KOPT-K1 (cell line): ENCODE results near the gene CTIF.

ENCODE experiments used
- H3K27ac ChIP-seq: fragments of 200-600 bp; sonication (generic); 2 replicates; pipeline ENCODE4 v1.5.1; 2016; ENCODE audit warnings: antibody characterized with exemption, mild to moderate bottlenecking, low read depth, low read length; ENCODE audit not compliant: poor library complexity, severe bottlenecking
- H3K36me3 ChIP-seq: fragments of 200-600 bp; sonication (generic); 2 replicates; pipeline ENCODE4 v1.5.1; 2017; ENCODE audit warnings: antibody characterized with exemption, mild to moderate bottlenecking, low read length, moderate library complexity; ENCODE audit not compliant: insufficient read depth
- H3K9me3 ChIP-seq: fragments of 200-600 bp; sonication (generic); 2 replicates; pipeline ENCODE4 v1.5.1; 2017; ENCODE audit warnings: antibody characterized with exemption, low read length, mild to moderate bottlenecking; ENCODE audit not compliant: insufficient read depth, poor library complexity, severe bottlenecking

Gene CTIF

DNA sequence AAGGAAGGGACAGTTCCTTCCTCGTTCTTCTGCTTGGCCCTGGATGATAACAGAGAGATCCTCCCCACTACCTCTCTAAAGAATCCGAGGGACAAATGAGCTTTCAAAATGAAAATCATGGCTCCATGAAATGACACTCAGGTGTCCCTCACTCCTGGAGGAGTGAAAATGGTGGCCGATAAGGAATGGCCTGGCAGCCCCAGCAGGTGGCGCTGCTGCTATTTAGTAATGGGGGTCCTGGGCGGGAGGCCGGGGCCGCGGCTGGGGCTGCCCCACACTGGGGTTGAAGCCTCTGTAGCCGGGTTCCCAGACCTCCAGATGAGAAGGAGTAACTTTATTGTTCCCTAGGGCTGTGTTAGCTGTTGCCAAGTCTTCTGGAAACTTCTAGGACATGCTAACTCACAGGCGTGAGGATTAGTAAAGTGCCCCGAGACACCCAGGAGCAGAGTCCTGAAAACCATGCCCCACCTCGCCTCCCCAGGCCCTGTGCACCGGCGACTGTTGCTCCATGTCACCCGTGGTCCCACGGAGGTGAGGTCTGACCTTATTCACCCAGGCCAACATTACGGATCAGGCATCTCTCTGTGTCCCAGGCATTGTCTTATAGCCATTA is 138.0 kb downstream of the CTIF start:
- Histone ChIP-seq H3K9me3 (no peaks in the 10 kb centered on the region), H3K27ac (no peak overlapping the region)

DNA sequence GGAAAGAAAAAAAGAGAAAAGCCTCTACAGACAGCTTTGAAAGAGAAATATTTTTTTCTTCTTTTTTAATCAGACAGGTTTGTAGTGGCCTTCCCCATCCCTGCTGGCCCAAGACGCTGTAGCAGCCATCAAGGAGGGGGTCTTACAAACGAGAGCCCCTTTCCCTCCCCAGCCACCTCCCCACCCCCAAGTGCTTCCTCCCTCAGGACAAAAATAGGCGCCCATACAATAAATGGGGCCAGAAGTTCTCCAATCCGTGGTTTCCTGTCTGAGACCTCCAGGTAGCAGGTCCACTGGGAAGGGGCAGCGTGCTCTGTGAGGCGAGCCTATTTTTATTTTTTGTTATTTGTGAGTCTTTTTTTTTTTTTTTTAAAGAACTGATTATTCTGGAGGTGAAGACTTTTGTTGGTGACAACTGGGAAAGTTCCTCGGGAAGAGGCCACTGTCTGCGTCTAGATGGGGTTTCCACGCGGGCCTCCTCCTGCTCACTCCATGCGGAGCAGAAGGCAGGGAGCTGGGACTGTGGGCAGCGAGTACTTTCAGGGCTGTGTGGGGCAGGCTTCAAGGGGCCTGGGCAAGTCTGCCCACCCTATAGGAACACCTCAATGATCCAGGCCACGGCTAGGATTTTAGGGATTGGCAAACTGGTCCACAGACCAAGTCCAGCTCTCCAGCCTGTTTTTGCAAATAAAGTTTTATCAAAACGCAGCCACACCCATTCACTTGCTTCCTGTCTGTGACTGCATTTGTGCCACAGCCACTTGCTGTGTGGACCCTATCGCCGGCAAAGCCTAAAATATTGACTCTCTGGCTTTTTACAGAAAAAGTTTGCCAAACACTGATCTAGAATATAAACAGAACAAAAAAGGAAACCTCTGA is 139.6 kb downstream of the CTIF start:
- H3K9me3 ChIP-seq: no peaks in the 10 kb centered on the region
- no peaks in the 10 kb centered on the region for H3K36me3 ChIP-seq
- no peak overlapping the region for H3K27ac ChIP-seq

More for the DNA sequence above, 138.0 kb downstream of the CTIF start:
- H3K36me3 ChIP-seq: no peaks in the 10 kb centered on the region

DNA sequence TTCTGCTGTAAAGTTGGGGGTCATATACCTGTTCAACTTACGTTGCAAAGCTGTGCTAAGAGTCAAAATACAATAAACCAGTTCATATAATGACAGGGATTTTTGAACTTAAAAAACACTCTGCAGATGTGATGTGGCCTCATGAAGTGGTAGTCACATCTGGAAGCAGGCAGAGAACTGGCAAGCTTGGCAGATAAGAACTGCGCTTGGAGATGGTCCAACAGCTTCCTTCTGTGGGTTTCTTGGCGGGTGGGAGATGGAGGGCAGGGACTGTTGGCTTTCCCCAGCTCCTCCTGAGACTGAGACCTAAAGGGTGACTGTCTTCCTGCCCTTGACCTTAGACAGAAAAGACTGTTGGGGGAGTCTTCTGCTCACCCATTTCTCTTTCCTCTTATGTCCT is 140.4 kb downstream of the CTIF start:
- Histone ChIP-seq H3K9me3 (no peaks in the 10 kb centered on the region), H3K27ac (no peak overlapping the region), H3K36me3 (no peaks in the 10 kb centered on the region)

DNA sequence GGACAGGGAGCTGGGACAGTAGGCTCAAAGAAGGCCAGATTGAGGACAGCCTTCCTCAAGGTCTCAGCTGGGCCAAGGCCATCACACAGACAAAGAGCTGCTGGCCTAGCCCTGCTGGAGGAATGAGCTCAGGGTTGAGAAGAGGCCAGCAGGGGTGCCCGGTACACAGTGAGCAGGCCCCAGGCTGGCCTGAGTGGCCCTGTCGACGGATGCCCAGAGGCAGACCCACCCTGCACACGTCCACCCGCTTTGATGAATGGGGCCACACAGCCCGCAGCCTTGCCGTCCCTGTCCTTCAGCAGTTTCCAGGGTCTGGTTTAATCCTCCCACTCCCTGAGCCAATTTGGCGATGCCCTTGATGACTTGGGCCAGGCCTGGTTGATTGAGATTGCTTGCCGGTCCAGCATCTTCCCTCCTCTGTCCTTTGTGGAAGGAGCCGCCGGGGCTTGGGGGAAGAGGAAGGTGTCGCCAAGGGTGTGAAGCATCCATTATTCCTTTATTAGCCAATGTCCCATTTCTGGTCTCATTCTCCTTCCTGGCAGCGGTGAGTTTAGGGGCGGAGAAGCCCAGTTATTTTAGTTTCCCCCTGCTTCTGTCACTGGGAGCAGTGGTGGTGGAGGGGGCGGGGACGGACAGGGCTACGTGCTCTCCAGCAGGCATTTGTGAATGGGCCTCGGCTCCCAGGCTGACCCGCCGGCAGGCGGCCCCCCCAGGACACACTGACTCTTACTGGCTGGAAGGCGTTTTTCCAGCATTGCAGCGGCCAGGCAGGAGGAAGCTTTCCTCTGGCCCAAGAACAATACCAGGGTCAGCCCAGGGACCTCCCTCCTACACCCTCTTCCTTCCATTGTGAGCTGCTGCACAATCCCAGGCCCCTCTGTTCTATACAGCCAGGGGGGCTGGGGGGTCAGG is 141.8 kb downstream of the CTIF start:
- Histone ChIP-seq H3K9me3 (no peaks in the 10 kb centered on the region), H3K36me3 (no peaks in the 10 kb centered on the region), H3K27ac (no peak overlapping the region)

DNA sequence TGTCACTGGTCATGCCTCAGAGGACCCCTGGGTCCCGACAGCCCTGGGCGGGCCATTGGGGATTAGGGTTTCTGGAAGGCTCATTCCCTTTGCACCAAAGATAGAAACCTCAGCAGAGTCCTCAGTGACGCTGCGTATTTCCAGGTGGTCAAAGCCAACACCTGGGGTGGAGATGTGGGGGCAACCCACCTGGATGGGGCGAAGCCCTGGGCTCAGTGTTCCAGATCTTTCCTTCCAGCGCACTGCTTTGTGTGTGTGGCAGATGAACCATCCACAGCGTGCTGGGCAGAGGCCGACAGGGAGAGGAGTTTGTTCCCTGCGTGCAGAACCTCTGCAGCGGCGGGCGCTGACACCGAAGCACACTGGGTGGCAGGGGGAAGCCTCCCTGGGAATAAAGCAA is 143.9 kb downstream of the CTIF start:
- Histone ChIP-seq H3K9me3 (no peaks in the 10 kb centered on the region), H3K27ac (no peak overlapping the region), H3K36me3 (no peaks in the 10 kb centered on the region)

DNA sequence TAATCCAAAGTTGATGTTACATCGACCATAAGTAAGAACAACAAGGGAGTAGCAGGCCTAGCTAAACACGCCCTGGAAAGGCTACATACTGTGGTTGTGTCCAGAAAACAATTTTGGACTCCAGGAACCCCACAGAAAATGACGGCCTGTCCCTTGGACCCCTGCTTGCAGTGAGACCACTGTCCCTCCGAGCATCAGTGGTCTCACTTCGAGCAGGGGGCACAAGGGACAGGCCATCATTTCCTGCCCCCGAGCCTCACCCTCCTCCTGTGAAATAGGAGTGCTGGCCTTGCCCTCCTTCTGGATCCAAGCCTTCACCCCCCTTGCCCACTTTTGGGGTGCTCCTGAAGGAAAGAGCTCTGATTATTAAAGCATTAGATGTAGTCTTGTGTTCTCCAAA is 144.4 kb downstream of the CTIF start:
- H3K9me3 ChIP-seq: no peaks in the 10 kb centered on the region
- no peak overlapping the region for H3K27ac ChIP-seq
- H3K36me3 ChIP-seq: no peaks in the 10 kb centered on the region

DNA sequence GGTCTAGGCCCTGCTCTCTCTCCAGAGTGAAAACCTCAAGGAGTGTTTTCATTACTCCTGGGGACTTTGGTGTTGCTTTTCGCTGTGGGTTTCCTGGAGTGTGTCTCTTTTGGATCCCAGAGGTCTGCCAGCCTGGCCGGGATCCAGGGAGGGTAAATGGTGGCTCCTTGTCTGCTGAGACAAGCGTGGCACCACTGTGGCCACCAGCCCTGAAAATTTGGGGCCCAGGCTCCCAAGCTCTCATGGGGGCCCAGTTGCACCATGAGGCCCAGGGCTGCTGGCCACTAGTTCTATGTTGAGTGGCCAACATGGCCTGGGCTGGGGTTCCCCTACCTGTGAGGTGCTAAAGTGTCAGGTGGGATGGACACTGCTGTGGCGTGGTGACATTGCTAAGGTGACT is 144.8 kb downstream of the CTIF start:
- Histone ChIP-seq H3K9me3 (no peaks in the 10 kb centered on the region), H3K36me3 (no peaks in the 10 kb centered on the region), H3K27ac (no peak overlapping the region)

DNA sequence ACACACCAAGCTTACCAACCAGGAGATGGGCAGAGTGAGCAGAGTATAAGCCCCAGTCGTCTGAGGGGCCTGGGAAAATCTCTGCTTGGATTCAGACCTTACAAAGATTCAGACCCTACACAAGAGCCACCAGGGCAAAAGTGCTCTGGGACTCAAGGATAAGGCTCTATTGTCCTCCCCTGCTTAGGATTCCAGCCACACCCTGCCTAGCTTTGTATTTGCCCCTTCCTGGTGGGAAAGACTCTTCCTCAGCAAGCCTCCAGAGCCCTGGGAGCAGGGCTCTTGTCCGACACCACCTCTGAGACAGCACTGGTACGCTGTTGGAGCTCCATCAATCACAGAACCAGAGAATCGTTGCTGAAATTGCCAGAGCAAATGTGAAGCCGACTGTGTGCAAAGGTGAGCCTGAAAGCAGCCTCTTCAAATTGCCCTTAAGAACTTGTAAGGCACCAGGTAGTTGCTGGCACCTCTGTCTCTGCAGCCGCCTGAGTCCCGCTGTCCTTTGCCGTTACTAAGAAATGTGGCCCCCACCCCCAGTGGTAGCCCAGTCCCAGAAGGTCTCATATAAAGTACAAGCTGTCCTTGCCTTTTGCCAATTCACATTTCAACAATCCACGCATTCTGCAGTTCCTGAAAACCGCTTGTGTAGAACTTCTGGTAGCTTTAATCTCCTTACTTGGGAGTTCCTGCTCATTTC is 148.7 kb downstream of the CTIF start:
- Histone ChIP-seq H3K9me3 (no peaks in the 10 kb centered on the region), H3K27ac (no peak overlapping the region), H3K36me3 (no peaks in the 10 kb centered on the region)

DNA sequence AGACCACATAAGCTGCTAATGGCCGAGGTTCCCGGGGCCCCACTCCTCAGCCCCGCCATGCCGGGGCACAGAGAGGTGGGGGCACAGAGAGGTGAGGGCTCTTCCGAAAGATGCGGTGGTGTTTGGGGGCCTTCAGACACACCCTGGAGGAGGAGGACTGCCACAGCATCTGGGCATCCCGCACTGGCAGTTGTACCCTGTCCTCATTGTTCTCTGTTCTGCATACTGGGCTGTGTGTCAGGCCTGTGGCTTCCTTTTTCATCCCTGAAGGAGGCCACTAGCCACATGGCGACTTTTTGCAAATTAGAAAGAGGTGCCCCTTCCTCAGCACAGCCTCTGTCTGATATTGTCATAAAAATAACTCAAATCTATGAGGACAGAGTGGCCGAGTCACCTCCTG is 150.1 kb downstream of the CTIF start:
- Histone ChIP-seq H3K36me3 (no peaks in the 10 kb centered on the region), H3K9me3 (no peaks in the 10 kb centered on the region), H3K27ac (no peak overlapping the region)

DNA sequence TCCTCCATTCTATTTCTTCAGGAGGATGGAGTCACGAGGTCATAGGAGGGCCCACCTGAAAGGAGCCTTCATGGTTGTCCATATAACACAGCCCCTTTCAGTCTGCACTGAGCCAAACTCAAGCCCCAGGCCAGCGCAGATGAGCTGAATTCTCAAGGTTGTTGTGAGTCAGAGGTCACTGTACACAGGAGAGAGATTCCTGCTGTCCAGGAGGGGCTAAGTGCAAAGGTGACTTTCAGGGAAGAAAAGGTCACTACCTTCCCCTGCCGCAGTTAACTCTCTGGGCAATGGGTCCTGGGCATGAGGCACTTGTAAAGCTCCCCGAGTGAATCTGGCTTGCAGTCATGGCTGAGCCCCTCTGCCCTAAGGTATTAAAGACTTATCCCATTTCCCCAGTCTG is 150.7 kb downstream of the CTIF start:
- H3K36me3 ChIP-seq: no peaks in the 10 kb centered on the region

DNA sequence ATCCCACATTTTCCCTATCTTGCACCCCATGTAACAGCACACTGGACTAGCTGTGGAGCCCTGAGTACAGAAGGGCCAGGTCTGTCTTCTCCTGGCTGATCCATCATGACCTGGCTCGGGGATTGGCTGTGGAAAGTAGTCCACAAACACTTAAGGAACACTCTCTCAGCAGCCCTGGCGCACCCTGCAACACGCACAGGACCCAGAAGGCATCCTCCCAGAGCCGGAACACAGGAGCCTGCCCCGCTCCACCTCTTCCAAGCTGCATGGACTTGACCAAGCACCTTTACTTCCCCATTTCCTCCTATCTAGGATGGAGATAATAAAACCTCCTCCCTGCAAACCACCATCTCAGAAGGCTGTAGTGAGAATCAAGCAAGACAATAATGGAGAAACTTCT is 151.7 kb downstream of the CTIF start:
- Histone ChIP-seq H3K36me3 (no peaks in the 10 kb centered on the region), H3K27ac (no peak overlapping the region), H3K9me3 (no peaks in the 10 kb centered on the region)

More for the DNA sequence above, 150.7 kb downstream of the CTIF start:
- H3K27ac ChIP-seq: no peak overlapping the region
- H3K9me3 ChIP-seq: no peaks in the 10 kb centered on the region

DNA sequence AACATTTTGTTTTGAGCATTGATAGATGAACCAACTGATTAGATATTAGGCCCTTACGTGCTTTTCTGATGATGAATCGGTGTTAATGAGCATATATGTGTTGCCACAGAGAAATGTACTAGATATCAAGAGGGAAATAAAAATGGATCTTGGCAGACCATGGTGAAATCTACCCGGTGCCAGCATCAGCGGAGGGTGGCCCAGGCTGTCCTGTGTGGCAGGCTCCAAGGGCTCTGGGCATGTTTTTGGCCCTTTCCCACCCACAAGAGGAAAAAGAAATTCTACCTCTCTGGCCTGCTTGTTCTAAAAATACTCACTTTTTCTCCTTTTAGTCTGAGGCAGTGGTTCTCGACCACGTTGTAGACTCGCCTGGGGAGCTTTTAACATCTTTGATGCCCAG is 154.2 kb downstream of the CTIF start:
- Histone ChIP-seq H3K36me3 (no peaks in the 10 kb centered on the region), H3K9me3 (no peaks in the 10 kb centered on the region), H3K27ac (no peak overlapping the region)

DNA sequence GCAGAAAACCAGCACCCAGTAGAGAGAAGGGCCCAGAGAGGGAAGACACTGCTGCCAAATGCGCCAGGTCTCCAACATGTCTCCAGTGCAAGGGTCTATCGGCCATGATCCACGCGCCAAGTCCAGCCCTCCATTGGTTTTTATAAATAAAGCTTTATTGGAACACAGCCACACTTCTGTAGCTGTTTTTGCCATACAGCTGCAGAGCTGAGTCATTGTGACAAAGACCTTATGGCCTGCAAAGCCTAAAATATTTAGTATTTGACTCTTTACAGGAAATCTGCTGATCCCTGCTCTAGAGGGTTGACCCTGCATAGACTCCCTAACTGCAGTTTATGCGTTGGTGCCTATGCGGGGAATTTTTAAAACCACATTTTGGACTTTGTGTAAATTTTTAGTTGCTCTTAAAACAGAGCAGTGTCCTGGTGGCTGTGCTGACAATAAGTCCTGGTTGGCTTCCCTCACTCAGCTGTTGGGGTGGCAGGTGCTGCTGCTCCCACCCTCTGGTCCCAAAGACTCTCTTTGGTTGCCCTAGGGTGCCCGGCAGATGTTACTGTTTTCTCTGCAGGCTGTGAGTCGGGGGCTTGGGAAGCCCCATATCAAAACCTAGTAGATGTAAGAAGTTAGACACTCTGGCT is 154.9 kb downstream of the CTIF start:
- Histone ChIP-seq H3K27ac (no peak overlapping the region), H3K36me3 (no peaks in the 10 kb centered on the region), H3K9me3 (no peaks in the 10 kb centered on the region)

DNA sequence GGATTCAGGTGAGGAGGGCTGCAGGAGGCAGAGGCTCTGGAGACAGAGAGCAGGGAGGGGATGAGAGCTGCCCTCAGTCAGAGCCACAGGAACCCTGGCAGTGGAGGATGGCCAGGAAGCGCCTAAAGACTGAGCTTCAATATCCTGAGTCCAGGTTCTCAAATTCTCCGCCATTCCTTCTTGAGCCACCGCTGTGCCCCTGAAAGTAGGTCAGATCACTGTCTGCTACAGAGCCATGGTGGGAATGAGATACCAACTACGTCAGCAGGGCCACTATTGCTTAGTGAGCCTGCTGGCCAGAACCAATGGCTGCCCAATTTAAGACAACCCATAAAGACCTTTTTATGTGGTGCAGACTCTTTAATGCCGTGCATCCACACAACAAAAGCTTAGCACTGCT is 155.5 kb downstream of the CTIF start:
- H3K27ac ChIP-seq: no peak overlapping the region
- no peaks in the 10 kb centered on the region for H3K9me3 ChIP-seq
- no peaks in the 10 kb centered on the region for H3K36me3 ChIP-seq
